Common myeloid progenitor, CD34-positive (primary cell): ENCODE measurements around the gene CLIC6.

Experiments used
- CTCF ChIA-PET: fragments of 350-600 bp; sonication (Branson Sonifier 250); formaldehyde crosslinking; loops from one replicate; lab custom pipeline; 2021; ENCODE audit warnings: antibody characterized with exemption; lab: Charles Lee
- POLR2A ChIA-PET: fragments of 350-600 bp; sonication (Branson Sonifier 250); formaldehyde crosslinking; loops from one replicate; lab custom pipeline; 2021; ENCODE audit warnings: antibody characterized with exemption; lab: Charles Lee
- DNase-seq, 3 donors: peaks; one replicate each; pipeline versions ENCODE4 v3.0.0 to v3.0.0-alpha.2; 2013
- H3K27ac ChIP-seq, 2 experiments: 1 replicate in 1 of 2; 2 replicates in 1 of 2; pipeline ENCODE4 v1.7.0; 2013; ENCODE audit warnings: inconsistent platforms in 2 of 2, low read length in 2 of 2, mild to moderate bottlenecking in 2 of 2, low read depth in 1 of 2, moderate library complexity in 1 of 2; ENCODE audit not compliant: severe bottlenecking in 2 of 2, insufficient read depth in 1 of 2, poor library complexity in 1 of 2
- H3K27me3 ChIP-seq, 5 experiments: replicated peaks in 2 of 5; 1 replicate in 3 of 5; 2 replicates in 2 of 5; pipeline versions ENCODE4 v1.6.1 to v1.7.0; 2013; ENCODE audit warnings: low read length in 4 of 5, mild to moderate bottlenecking in 2 of 5, moderate library complexity in 2 of 5, inconsistent platforms in 1 of 5; ENCODE audit not compliant: insufficient read depth in 5 of 5, control insufficient read depth in 4 of 5
- H3K36me3 ChIP-seq, 4 experiments: 1 replicate in 2 of 4; 2 replicates in 2 of 4; pipeline versions ENCODE4 v1.6.1 to v1.7.0; 2013; ENCODE audit warnings: low read length in 3 of 4, control low read depth in 1 of 4, mild to moderate bottlenecking in 1 of 4; ENCODE audit not compliant: control insufficient read depth in 4 of 4, insufficient read depth in 4 of 4
- H3K4me1 ChIP-seq, 4 experiments: 1 replicate in 3 of 4; 2 replicates in 1 of 4; pipeline versions ENCODE4 v1.6.1 to v1.7.1; 2013; ENCODE audit warnings: low read length in 3 of 4, mild to moderate bottlenecking in 3 of 4, control low read depth in 1 of 4, inconsistent platforms in 1 of 4, moderate library complexity in 1 of 4; ENCODE audit not compliant: control insufficient read depth in 4 of 4, insufficient read depth in 4 of 4; ENCODE audit errors: control extremely low read depth in 1 of 4
- H3K4me3 ChIP-seq, 7 experiments: 1 replicate in 4 of 7; 2 replicates in 3 of 7; pipeline versions ENCODE4 v1.5.1 to v1.7.0; 2013; ENCODE audit warnings: mild to moderate bottlenecking in 7 of 7, low read length in 6 of 7, moderate library complexity in 6 of 7, inconsistent platforms in 2 of 7, low read depth in 2 of 7, control low read depth in 1 of 7; ENCODE audit not compliant: insufficient read depth in 4 of 7, control insufficient read depth in 1 of 7; ENCODE audit errors: extremely low read depth in 1 of 7
- H3K9me3 ChIP-seq, 5 experiments: 1 replicate in 4 of 5; 2 replicates in 1 of 5; pipeline versions ENCODE4 v1.6.1 to v1.7.1; 2013; ENCODE audit warnings: low read length in 4 of 5, mild to moderate bottlenecking in 2 of 5, inconsistent platforms in 1 of 5, low read depth in 1 of 5, moderate library complexity in 1 of 5; ENCODE audit not compliant: control insufficient read depth in 4 of 5, insufficient read depth in 2 of 5; ENCODE audit errors: control extremely low read depth in 1 of 5
- WGBS: methylation state at CpG from one replicate; pipeline ENCODE4 v1.1.5; 2013; ENCODE audit not compliant: insufficient coverage; 5-methylcytosine and 5-hydroxymethylcytosine counted together

Gene CLIC6

DNA sequence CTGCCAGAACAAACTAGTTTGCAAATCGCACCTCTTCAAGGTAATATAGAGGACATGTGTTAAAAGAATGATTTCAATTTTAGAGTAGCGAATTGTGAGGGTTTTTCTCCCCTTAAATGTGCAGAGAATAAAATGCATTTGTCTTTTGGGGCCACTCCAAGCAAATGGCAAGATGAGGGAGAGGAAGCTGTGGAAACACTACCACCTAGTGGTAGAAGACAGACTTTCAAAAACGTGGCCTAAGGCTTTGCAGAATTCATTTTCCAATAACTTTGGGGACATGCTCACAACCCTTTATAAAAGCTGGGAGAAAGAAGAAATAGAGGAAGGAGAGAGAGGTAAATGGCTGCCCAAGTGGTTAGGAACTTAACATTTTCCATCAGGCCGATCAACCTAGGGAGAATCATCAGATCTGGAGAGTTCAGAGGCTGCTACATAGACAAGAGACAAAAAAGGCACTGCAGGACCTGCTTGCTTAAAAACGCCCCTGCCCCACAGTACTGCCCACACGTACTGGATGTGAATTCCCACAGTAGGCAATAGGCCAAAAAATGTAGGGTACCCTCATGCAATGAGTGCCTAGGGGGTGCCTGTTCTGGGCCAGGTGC, 38.2 kb upstream of the CLIC6 start:
- Histone ChIP-seq H3K27ac (no peak overlapping the region), H3K4me1 (peaks cover 0 to 7% (median 0%) of the 10 kb centered on the region in 4 experiments), H3K4me3 (no peak overlapping the region), H3K36me3 (no peaks in the 10 kb centered on the region), H3K9me3 (no peaks in the 10 kb centered on the region), H3K27me3 (peaks cover 0 to 9% (median 0%) of the 10 kb centered on the region in 5 experiments)
- POLR2A ChIA-PET = interaction anchor here (0.6 kb wide), 1 partner anchor 298 kb away, joined by 3 read pairs; no protein-coding TSS in a partner anchor
- 40% methylated on average over 4 of the region's 6 CpGs for WGBS
- DNase-seq = peak; percentile 49 to 75 (median 71)
- CTCF ChIA-PET = interaction anchor here (0.8 to 2.7 kb wide), 12 partner anchors 8 to 272 kb away, joined by 3 to 17 read pairs (median 4); partner anchors contain the start of genes KCNE2 and RCAN1

DNA sequence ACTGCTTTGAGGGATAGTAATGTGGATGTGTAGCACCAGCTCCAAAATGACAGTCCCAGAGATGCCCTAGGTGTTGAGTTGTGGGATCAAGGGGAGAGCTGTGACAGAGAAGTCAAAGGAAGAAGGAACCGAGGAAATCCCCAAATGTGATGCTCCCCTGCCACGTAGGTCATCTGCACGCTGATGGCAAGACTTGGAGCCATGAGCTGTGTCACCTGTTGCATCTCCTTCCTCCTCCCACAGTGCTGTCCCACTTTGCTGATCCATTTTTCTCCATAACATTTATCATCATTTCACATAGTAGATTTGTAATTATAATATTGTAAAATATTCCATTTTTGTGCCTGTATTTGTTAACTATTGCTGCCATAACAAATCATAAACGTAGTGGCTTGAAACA, 36.3 kb upstream of the CLIC6 start:
- WGBS = no CpG with 5 or more reads among the region's 4 CpGs
- Histone ChIP-seq H3K36me3 (no peaks in the 10 kb centered on the region), H3K9me3 (no peaks in the 10 kb centered on the region), H3K27ac (no peak overlapping the region), H3K4me3 (no peak overlapping the region), H3K4me1 (peaks cover 0 to 7% (median 0%) of the 10 kb centered on the region in 4 experiments), H3K27me3 (peaks cover 0 to 5% (median 0%) of the 10 kb centered on the region in 5 experiments)
- ChIA-PET POLR2A (no interaction called here), CTCF (interaction anchor here (0.6 to 2.7 kb wide), 8 partner anchors 8 to 948 kb away, joined by 3 to 17 read pairs (median 6); partner anchors contain the start of gene RCAN1)
- DNase-seq = no peak

DNA sequence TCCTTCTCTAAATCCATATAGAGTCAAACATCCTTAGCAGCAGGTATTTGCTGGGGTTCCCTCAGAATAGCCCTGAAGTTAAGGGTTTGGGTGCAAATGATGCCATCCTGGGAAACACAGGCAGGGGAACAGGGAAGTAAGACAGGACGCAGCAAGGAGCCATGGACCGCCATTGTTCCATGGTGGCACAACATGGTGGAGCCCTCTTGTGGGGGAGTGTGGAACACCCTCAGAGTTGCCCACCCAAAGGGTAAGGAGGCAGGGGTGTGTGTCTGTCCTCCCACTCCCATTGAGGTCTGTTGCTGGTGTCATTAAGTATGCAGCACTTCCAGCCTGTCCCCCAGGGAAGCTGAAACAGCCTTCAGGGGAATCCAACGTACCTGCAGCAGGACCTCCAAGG, 33.5 kb upstream of the CLIC6 start:
- CTCF ChIA-PET = interaction anchor here (0.8 kb wide), 1 partner anchor 1320 kb away, joined by 3 read pairs; no protein-coding TSS in a partner anchor
- H3K4me1 ChIP-seq = peaks cover 0 to 3% (median under 1%) of the 10 kb centered on the region in 4 experiments
- WGBS = 90% methylated on average over 3 of the region's 3 CpGs

DNA sequence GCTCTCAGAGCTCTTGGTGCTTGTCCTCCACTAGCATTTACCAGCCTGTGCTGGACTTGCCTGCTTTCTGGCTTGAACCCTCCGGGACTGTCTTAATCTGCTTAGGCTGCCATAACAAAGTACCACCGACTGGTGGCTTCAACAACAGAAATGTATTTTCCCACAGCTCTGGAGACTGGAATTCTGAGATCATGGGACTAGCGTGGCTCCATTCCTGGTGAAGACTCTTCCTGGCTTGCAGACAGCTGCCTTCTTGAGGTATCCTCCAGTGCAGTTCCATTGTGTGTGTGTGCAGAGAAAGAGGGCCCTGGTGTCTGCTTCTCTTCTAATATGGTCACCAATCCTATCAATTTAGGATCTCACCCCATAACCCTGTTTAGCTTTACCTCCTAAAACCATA, 31.8 kb upstream of the CLIC6 start:
- ChIA-PET POLR2A (interaction anchor here (0.7 kb wide), 1 partner anchor 111 kb away, joined by 3 read pairs; no protein-coding TSS in a partner anchor), CTCF (interaction anchor here (0.8 to 1.5 kb wide), 4 partner anchors 15 to 144 kb away, joined by 3 to 4 read pairs (median 3); partner anchors contain the start of gene RCAN1)
- DNase-seq = no peak
- Histone ChIP-seq H3K27me3 (no peaks in the 10 kb centered on the region), H3K9me3 (peaks cover 0 to 3% (median 0%) of the 10 kb centered on the region in 5 experiments), H3K4me3 (no peak overlapping the region), H3K27ac (no peak overlapping the region), H3K36me3 (no peaks in the 10 kb centered on the region), H3K4me1 (peaks cover 0 to 7% (median 6%) of the 10 kb centered on the region in 4 experiments)
- 95% methylated on average over 3 of the region's 3 CpGs for WGBS

More for the DNA sequence above, 33.5 kb upstream of the CLIC6 start:
- Histone ChIP-seq H3K9me3 (peaks cover 0 to 3% (median 0%) of the 10 kb centered on the region in 5 experiments), H3K36me3 (no peaks in the 10 kb centered on the region), H3K27ac (no peak overlapping the region), H3K4me3 (no peak overlapping the region), H3K27me3 (peaks cover 0 to 5% (median 0%) of the 10 kb centered on the region in 5 experiments)
- POLR2A ChIA-PET = no interaction called here
- no peak for DNase-seq

DNA sequence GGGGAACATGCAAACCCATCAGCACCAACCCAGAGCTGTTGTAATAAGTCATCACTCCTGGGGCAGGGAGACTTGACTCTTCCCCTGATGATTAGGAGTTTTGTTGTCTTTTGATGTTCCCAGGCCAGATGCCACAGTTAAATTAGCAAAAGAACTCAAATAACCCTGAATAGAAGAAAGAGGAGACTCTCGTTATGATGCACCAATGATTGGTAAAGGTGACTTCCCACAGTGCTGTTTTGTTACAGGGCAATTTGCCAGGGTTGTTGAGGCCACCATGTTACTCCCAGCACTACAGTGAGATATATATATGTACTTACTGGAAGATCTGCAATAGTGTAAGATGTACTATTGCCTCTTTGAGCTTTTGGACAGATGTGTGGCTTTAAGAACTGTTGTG, 29.5 kb upstream of the CLIC6 start:
- peaks cover 0 to 3% (median 0%) of the 10 kb centered on the region in 5 experiments for H3K9me3 ChIP-seq
- H3K36me3 ChIP-seq = no peaks in the 10 kb centered on the region
- peaks cover 0 to 13% (median 8%) of the 10 kb centered on the region in 4 experiments for H3K4me1 ChIP-seq
- H3K4me3 ChIP-seq = no peak overlapping the region
- POLR2A ChIA-PET = no interaction called here
- 100% methylated on average over 1 of the region's 1 CpG for WGBS
- CTCF ChIA-PET = interaction anchor here (0.6 to 1.2 kb wide), 4 partner anchors 8 to 36 kb away, joined by 3 to 4 read pairs (median 3); no protein-coding TSS in a partner anchor
- no peaks in the 10 kb centered on the region for H3K27me3 ChIP-seq
- no peak overlapping the region for H3K27ac ChIP-seq
- DNase-seq = no peak

DNA sequence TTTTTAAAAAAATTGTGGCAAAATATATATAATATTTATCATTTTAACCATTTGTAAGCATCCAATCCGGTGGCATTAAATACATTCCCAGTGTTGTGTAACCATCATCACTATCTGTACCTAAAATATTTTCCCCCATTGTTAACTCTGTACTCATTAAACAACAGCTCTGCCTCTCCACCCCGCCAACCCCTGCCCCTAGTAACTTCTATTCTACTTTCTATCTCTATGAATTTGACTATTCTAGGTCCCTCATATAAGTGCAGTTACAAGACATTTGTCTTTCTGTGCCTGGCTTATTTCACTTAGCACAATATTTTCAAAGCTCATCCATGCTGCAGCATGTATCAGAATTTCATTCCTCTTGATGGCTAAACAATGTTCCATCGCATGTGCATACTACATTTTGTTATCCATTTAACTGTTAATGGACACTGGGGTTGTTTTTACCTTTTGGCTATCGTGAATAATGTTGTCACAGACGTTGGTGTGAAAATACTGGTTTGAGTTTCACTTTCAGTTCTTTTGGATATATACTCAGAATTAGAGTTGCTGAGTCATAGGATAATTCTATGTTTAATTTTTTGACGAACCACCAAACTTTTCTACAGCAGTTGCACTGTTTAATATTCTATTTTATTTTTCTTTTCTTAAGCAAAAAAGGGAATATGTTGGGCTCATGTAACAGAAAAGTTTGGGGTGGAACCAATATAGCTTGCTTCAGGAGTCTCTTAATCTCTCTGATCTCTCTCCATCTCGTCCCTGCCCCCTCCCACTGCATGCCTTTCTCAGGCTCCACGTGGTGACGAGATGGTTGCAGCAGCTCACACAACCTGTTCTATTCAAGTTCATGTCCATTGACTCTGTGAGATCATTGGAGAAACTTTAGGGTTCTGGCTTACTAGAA, 28.7 kb upstream of the CLIC6 start:
- Histone ChIP-seq H3K27ac (no peak overlapping the region), H3K9me3 (peaks cover 0 to 3% (median 0%) of the 10 kb centered on the region in 5 experiments), H3K36me3 (no peaks in the 10 kb centered on the region), H3K4me3 (peak overlapping the region in 2 of 7 experiments; percentile 22 to 50), H3K27me3 (no peaks in the 10 kb centered on the region), H3K4me1 (peaks cover 0 to 13% (median 8%) of the 10 kb centered on the region in 4 experiments)
- 51% methylated on average over 4 of the region's 9 CpGs for WGBS
- ChIA-PET CTCF (interaction anchor here (0.7 to 2.7 kb wide), 3 partner anchors 8 to 37 kb away, joined by 3 to 10 read pairs (median 4); no protein-coding TSS in a partner anchor), POLR2A (no interaction called here)
- peak; percentile 20 to 76 (median 69) for DNase-seq
